Measurements from ENCODE around the gene STAG1.

Gene STAG1

GRCh38 chr3:136330900-136331299 lies 421.3 kb downstream of the STAG1 start:
- no peak for TF ChIP-seq GABPA (IDR thresholded peaks at IDR 0.05; ENCODE audit: low read depth)
- no peak for TF ChIP-seq POLR2AphosphoS5 (IDR thresholded peaks at IDR 0.05; ENCODE audit: low read depth)
- TF ChIP-seq CTCF (IDR thresholded peaks at IDR 0.05; ENCODE audit: insufficient read depth, low read length) = no peak
- TF ChIP-seq REST (IDR thresholded peaks at IDR 0.05; ENCODE audit: insufficient replicate concordance, low read depth) = no peak
- DNase-seq (ENCODE audit: low read depth in 1 of 2, low spot score in 1 of 2) = no peak
- Histone ChIP-seq H3K4me3 (replicated peaks; ENCODE audit: insufficient read depth, low read length) (no peak overlapping the region), H3K27me3 (ENCODE audit: insufficient read depth, poor library complexity, severe bottlenecking) (no peaks in the 10 kb centered on the region), H3K27ac (replicated peaks) (no peak overlapping the region)

GRCh38 chr3:136329593-136329992 lies 422.6 kb downstream of the STAG1 start:
- no peak overlapping the region for H3K27ac ChIP-seq (replicated peaks)
- TF ChIP-seq SPI1 (IDR thresholded peaks at IDR 0.05; ENCODE audit: borderline replicate concordance, low read depth) (no peak), POLR2AphosphoS5 (IDR thresholded peaks at IDR 0.05; ENCODE audit: low read depth) (no peak), GABPA (IDR thresholded peaks at IDR 0.05; ENCODE audit: low read depth) (no peak), REST (IDR thresholded peaks at IDR 0.05; ENCODE audit: insufficient replicate concordance, low read depth) (no peak), CTCF (IDR thresholded peaks at IDR 0.05; ENCODE audit: insufficient read depth, low read length) (no peak)
- H3K4me3 ChIP-seq (replicated peaks; ENCODE audit: insufficient read depth, low read length) = no peak overlapping the region
- DNase-seq (ENCODE audit: low read depth in 1 of 2, low spot score in 1 of 2) = no peak
- no peaks in the 10 kb centered on the region for H3K27me3 ChIP-seq (ENCODE audit: insufficient read depth, poor library complexity, severe bottlenecking)

GRCh38 chr3:136327671-136328070 lies 424.5 kb downstream of the STAG1 start:
- DNase-seq (ENCODE audit: low read depth in 1 of 2, low spot score in 1 of 2) = no peak
- Histone ChIP-seq H3K27me3 (ENCODE audit: insufficient read depth, poor library complexity, severe bottlenecking) (no peaks in the 10 kb centered on the region), H3K4me3 (replicated peaks; ENCODE audit: insufficient read depth, low read length) (no peak overlapping the region), H3K27ac (replicated peaks) (no peak overlapping the region)
- no peak for TF ChIP-seq SPI1 (IDR thresholded peaks at IDR 0.05; ENCODE audit: borderline replicate concordance, low read depth)
- TF ChIP-seq GABPA (IDR thresholded peaks at IDR 0.05; ENCODE audit: low read depth) = no peak

GRCh38 chr3:136326316-136326715 lies 425.9 kb downstream of the STAG1 start:
- no peak for DNase-seq (ENCODE audit: low read depth in 1 of 2, low spot score in 1 of 2)
- no peak for TF ChIP-seq REST (IDR thresholded peaks at IDR 0.05; ENCODE audit: insufficient replicate concordance, low read depth)
- TF ChIP-seq POLR2AphosphoS5 (IDR thresholded peaks at IDR 0.05; ENCODE audit: low read depth) = no peak
- no peak for TF ChIP-seq CTCF (IDR thresholded peaks at IDR 0.05; ENCODE audit: insufficient read depth, low read length)
- TF ChIP-seq SPI1 (IDR thresholded peaks at IDR 0.05; ENCODE audit: borderline replicate concordance, low read depth) = no peak
- no peak for TF ChIP-seq GABPA (IDR thresholded peaks at IDR 0.05; ENCODE audit: low read depth)
- no peak overlapping the region for H3K4me3 ChIP-seq (replicated peaks; ENCODE audit: insufficient read depth, low read length)
- H3K27ac ChIP-seq (replicated peaks) = no peak overlapping the region
- no peaks in the 10 kb centered on the region for H3K27me3 ChIP-seq (ENCODE audit: insufficient read depth, poor library complexity, severe bottlenecking)
